ENCODE results near the gene BEND5.
A peak's percentile ranks its signal among the peaks of the same experiment; 100 is the strongest.

The BEND5 gene

DNA sequence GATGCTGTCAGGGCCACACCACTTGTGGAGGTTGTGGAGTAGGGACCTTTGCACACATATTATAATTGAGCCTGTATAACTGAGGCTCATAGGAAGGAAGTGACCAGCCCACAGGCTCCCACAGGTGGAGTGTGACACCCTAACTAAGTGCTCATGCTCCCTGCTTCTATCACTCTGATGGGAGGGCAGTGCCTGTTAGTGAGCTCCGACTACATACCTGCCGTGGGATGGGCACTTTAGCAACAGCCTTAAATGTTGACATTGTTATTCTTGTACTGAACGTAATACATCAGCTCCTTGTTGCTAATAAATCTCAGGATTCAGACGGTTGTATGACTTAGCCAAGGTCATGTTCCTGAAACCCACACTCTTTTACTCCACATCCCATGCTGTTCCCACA, 58.0 kb downstream of the BEND5 start:
- no peak for DNase-seq (ENCODE audit: low read depth in 2 of 2)

DNA sequence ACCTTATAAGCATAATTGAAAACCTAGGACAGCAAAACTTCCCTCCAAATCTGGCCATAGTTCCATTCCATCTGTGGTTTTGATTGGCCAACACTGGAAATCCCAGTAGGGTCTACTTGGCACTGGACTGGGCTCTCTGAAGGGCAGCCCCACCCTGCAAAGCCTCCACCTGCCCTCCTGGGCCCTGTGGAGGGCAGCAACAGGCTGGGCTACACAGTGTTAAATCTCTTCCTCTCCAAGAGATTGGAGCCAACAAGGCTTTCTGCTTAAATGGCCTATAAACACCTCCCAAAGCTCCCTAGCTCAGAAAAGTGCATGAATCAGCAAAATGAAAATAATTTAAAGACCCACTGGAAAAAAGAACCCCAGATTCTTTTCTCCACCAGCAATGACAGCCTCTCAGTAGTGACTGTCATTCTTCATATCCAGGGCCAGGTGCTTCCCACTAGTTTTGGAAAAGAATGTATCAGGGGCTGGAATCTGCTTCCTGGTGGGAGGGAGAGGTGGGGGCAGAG, 58.5 kb downstream of the BEND5 start:
- no peak for DNase-seq (ENCODE audit: low read depth in 2 of 2)

DNA sequence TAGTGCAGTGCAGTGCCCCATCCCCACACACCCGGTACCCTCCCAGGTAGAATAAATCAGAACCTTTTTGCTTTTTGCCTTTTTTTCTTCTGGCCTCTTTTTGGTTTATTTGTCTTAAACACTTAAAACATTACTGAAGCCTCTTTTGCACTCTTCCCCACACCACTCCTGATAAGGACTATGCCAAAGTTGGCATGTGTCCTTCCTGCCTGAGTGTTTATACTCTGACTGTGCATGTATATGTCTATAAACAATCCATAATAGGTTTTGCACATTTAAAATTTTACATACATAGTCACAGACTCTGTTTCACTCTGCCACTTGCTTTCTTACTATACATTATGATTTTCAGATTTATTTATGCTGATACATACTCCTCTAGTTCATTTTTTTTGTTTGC, 59.6 kb downstream of the BEND5 start:
- DNase-seq (ENCODE audit: low read depth in 2 of 2): no peak

DNA sequence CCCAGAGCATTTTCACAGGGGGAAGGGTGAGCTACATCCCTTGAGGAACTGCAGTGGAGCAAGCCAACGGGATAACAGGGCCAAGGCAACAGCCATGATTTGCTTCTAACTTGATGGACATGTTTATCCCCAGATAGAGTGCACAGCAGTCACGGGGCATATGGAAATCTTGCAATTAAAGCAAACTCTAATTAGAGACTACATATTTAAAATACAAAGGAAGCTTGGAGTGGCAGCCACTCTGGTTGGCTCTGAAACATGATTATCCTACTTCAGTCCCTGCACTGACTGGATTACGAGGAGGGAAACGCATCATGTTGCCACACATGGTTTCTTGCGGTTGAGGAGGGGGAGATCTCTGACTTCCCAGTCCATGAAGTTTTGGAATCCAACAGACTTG, 60.8 kb downstream of the BEND5 start:
- no peak for DNase-seq (ENCODE audit: low read depth in 2 of 2)

DNA sequence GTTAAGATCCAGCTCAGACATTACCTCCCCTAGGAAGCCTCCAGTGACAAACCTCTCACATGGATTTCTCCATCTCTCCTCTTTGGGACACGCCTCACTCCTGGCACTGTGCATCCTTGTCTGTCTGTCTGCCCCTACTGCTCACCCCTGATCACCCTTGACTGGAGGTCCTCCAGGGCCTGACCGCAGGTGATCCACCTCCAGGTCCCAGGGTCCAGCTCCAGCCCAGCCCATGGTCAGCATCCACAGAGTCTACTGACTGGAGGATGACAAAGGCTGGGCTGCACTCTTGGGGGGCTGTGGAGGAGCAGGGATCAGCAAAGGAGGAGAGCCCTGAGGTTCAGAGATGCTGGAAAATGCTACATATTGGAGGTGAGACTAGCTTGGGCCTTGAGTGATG, 65.8 kb downstream of the BEND5 start:
- DNase-seq (ENCODE audit: low read depth in 2 of 2): no peak

DNA sequence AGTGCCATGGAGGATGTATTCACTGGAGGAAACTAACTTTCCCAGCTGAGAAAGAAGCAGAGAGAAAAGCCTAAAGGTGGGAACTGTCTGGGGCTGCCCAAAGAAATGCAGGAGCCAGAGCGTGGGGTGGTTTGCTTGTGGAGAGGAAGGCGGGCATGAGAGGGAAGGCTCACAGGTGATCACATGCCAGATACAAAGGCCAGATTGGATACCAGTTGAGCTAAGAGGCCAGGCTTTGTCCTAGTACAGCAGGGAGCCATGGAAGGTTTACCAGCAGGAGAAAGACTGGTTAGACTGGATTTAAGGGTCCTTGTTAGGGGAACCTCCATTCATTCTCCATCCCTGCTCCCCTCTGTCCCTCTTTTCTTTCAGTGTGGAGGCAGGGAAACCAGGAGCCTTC, 66.4 kb downstream of the BEND5 start:
- no peak for DNase-seq (ENCODE audit: low read depth in 2 of 2)

DNA sequence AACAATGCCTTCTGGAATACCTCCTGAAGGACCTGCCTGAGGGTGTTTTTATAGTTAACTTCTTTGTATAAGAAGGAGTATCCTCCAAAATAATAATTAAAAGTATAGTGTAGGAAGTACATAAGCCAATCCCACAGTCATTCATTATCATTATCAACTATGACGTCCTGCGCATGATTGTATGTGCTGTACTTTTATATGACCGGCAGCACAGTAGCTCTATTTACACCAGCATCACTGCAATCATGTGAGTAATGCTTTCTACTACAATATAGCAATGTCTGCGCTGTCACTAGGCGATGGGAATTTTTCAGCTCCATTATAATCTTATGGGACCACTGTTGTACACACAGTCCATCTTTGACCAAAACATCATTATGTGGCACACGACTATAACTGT, 72.0 kb downstream of the BEND5 start:
- no peak for DNase-seq (ENCODE audit: low read depth in 2 of 2)

DNA sequence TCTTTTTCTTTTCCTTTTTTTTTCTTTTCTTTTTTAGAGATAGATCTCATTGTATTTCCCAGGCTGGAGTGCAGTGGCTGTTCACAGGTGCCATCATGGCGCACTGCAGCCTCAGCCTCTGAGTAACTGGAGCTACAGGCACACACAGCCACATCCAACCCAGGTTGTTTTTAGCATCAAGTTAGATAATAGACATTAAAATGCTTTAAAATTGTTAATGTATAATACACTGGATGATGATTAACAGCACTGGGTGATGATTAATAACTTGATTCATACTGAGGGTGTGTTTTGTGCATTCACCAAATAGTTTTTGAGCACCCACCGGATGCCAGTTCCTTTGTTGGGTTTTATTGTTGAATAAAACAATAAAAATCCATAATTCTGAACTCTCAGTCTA, 75.2 kb downstream of the BEND5 start:
- no peak for DNase-seq (ENCODE audit: low read depth in 2 of 2)

DNA sequence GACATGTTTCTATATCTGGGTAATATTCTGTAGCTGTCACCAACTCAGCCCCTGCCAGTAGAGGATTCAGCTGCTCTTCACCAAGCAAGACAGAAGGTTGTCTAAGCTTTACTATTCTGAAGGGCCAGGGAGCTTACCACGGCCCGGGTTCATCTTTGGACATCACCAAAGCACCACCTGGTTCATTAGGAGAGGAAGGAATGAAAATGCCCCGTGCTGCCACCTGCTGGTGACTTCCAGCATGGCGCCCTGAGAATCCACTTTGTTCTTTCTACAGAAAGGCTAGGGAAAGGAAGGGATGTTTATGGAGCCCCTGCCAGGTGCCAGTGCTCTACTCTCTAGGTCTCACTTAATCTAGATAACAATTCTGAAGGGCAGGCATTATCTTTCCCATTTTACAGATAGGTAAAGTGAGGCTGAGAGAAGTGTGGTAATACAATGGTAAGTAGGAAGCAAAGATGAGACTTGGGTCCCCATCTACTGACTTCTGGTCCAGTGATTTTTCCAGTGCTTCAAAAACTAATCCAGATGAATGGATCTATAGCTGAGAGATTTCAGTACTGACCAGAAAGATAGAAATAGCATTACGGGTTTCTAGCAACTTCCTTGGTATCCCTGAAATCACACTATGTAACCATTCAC, 79.5 kb downstream of the BEND5 start:
- DNase-seq (ENCODE audit: low read depth in 2 of 2): peak; percentile 40 to 61

DNA sequence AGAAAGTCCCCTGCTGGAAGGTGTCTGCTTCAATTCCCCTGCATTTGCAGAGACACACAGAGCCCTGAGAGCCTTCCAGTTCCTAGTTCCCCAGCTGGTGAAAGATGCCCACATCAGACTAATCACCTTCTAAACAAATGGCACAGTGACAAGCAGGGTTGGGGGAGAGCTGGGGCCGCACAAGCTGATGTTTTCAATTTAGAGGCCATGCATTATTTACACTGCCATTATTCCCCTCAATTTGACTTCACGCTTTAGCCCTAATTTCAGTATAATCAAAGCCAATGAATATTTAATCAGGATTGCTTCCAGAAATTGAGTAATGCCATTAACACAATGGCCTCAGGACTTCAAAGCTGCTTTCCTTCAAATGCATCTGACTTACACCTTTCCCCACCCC, 81.5 kb downstream of the BEND5 start:
- DNase-seq (ENCODE audit: low read depth in 2 of 2): no peak

DNA sequence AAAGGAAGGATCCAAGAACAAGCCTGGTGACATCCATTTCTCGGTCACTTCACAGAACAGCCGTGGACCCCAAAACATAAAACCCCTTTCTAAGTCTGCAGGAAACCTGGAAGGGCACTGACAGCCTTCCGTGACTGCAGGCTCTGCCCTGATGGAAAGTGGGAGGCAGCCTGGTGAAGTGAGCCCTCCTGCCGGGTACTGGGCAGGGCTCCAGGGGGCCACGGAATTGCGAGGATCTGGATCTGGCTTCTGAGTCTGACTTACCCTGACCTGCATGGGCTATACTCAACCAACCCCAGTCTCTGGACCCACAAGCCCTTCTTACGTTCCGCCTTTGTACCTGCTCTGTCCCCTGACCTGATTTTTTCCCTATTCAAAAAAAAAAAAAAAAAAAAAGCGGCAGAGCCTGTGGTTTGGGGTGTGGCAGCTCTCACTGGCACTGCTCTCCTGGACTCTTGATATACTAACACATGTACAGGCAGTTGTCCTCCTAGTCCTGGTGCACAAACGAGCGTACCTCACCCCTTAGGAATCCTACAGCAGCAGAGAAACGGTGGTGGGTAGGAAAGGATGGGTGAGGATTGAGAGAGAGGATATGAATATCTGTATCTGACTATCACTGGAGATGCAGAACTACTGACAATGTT, 82.9 kb downstream of the BEND5 start:
- DNase-seq (ENCODE audit: low read depth in 2 of 2): no peak

DNA sequence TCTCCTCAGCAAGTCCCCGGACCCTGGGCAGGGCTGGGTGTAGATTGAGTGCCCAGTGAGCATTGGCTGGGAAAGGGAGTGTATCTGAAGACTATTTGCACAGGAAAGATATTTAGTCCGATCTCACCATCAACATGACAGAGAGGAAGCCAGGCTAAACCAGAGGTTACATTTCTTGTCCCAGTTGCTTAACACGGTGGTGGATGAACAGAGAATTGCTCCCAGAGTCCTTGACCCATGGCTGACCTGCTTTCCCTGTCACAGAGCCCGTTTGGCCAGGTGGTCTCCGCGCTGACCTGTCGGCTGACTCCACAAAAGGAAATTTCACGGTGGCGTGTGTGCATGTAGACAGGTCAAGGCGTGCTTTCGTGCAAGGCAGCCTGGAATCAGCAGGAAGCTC, 83.5 kb downstream of the BEND5 start:
- DNase-seq (ENCODE audit: low read depth in 2 of 2): no peak

DNA sequence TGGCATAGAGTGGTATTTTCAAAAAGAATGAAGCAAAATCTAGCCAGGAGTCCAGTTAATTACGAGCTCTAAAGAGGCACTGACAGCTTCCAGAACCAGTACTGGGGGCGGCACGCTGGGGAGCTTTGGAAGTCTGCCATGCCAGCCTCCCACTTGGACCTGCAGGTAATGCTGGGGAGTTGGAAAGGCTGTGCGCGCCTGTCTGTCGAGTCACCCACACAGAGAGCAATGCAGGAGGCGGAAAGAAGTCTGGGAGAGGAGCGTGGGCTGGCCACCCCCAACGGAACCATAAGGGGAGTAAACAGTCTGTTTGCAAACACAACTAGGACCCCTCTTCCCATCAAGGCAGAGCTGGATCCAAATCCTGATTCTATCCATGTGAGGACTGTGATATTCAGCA, 84.5 kb downstream of the BEND5 start:
- no peak for DNase-seq (ENCODE audit: low read depth in 2 of 2)

DNA sequence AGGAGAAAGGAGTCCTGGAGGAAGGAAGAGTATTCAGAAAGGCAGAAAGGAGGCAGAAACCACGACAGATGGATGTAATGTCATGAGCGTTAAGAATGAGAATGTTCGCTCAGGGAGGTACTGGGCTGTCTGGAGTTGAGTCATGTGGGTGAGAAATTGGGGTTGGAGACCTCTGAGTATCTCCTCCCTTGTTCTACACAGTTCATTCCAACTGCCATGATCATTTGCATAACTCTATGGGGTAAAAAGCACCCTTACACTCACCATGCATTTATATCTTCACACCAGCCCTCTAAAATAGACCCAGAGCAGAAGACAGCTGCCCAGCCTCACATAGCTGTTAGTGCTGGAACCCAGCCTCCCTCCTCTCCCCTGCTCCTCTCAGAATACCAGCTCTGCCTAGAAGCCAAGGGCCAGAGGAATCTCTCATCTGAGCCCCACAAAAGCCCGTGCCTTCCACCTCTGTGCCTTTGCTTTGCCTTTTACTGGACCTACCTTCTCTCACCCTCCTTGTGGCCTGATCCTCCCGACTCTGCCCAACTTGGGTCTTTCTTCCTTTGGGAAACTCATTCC, 85.2 kb downstream of the BEND5 start:
- no peak for DNase-seq (ENCODE audit: low read depth in 2 of 2)

DNA sequence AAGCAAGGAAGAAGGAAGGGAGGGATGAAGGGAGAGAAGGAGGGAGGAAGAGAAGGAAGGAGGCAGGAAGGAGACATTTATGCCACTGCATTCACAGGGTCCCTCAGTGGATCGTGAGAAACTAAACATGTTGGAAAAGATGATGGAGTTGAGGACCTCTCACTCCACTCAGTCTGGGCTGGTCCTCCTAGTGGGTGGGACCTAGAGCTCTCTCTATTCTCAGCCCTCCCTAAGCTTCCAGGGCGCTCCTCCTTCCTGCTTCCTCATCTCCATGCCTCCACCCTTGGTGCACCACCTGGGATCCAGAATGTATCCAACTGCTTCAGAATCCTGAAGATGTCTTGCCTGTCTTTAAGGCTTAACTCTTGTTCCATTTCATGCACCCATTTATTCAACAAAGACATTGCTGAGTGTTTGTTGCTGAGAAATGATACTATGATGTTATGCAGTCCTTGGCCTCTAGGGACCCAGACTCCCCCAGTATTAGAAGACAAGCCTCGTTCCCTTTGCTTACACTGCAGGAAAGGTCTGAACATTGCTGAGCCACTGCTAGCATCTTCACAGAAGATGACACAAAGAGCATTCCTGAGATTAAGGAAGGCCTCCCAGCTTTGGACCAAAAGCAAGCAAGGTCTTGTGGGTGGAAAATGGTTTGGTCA, 88.5 kb downstream of the BEND5 start:
- DNase-seq (ENCODE audit: low read depth in 2 of 2): no peak

DNA sequence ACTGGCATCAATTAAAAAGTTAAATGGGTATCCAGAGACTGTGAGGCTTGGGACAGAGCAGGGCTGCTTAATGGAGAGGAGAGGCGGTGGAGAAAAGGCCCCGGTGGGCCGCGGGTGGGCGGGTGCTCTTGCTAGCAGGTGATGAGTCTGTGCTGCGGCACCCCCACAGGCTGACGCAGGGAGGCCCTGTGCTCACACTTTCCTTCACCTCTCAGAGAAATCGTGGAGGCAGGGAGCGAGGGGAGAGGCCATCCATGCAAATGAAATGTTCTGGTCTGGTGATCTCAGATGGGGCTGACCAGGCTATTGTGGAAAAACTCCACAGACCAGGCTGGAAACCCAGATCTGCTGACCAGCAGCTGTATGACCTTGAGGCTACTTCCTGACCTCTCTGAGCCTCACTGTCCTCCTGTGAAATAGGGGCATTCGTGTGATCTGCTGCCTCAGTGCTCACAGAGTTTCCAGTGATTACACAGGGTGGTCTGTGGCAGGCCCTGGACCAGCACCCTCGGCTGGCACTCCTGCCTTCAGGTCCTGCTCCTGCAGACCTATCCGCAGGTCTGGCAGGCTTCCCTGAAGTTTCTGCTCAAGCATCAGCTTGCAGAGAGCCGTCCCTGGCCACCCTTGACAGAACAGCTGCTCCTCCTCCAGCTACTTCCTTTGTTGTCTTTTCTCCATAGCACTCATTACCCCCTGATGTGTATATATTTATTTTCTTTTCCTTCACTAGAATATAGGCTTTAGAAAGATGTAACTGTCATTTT, 89.2 kb downstream of the BEND5 start:
- DNase-seq (ENCODE audit: low read depth in 2 of 2): no peak

DNA sequence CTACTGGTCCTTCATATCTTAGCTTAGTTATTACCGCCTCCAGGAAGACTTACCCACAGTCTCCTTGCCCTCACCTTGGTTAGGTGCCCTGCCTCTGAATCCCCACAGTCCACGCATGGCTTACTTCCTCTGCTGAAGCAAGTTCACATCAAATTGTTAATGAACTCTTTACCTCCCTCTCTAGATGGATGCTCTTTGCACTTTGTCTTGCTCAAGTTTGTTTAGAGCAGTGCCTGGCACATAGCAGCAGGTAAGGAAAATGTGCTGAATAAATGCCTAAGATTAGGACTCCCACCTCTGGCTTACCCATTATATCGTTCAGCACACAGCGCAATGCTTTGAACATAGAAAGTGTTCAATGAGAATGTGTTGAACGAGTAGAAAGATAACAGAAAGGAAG, 90.5 kb downstream of the BEND5 start:
- no peak for DNase-seq (ENCODE audit: low read depth in 2 of 2)

DNA sequence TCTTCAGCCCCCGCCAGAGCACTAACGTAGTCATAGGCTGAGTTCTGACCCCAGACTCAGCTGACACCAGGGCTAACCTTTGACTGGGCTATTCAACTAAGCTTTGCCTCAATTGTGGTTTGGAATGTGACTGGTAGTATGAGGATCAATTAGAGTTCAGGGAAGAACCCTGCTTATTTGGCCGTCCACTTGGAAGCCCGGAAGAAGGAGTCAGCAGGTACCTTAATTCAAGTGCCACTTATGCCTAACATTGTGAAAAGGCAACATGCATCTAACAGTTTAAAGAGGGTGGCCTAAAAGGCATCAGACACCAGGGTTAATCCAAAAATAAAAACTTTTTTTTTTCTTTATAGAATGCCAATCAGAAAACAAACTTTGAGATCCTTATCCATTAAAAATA, 92.3 kb downstream of the BEND5 start:
- DNase-seq (ENCODE audit: low read depth in 2 of 2): no peak

DNA sequence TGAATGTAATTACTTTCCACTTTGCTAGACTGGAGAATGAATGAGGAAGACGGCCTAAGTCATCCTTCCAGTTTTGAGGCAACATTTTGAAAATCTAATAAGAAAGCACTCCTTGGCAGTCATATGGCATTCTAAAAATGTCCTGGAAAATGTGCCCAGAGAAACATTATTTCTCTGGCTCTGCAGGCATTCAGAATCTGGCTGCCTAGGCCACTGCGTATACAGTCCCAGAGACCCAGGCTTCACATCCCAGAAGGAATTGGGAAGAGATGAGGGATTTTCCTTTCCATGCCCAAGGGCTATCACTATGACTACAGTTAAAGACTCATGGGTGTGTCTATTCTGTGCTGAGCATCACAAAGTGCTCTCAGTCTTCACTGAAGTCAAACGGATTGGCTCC, 92.9 kb downstream of the BEND5 start:
- DNase-seq (ENCODE audit: low read depth in 2 of 2): no peak

DNA sequence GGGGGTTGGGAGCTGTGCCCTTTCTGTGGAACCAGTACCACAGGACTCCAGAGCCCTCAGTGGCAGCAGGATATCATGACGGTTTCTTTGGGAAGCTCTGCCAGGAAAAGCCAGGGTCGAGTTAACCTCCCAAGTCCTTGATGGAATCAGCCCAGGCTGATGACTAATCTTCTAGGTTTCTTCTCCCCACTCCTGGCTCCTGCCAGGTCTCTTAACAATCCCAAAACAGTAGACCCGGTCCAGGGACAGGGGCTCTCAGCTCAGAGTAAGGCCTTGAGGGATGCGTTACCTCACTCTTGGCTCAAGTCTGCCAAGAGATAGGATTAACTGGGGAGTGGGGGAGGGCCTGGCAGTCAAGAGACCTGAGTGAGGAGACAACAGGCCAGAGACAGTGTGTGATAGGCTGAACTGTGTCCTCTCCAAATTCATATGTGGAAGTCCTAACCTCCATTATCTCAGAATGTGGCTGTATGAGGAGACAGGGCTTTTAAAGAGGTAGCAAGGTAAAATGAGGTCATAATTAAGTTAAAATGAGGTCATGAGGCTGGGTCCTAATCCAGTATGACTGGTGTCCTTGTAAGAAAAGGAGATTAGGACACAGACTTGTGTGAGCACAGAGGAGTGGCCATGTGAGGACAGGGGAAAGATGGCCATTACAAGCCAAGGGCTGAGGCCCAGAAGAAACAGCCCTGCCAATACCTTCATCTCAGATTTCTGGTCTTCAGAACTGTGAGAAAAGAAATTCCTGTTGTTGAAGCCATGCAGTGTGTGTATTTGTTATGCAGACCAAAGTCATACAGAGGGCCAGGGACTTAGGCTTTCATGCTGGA, 95.0 kb downstream of the BEND5 start:
- no peak for DNase-seq (ENCODE audit: low read depth in 2 of 2)

DNA sequence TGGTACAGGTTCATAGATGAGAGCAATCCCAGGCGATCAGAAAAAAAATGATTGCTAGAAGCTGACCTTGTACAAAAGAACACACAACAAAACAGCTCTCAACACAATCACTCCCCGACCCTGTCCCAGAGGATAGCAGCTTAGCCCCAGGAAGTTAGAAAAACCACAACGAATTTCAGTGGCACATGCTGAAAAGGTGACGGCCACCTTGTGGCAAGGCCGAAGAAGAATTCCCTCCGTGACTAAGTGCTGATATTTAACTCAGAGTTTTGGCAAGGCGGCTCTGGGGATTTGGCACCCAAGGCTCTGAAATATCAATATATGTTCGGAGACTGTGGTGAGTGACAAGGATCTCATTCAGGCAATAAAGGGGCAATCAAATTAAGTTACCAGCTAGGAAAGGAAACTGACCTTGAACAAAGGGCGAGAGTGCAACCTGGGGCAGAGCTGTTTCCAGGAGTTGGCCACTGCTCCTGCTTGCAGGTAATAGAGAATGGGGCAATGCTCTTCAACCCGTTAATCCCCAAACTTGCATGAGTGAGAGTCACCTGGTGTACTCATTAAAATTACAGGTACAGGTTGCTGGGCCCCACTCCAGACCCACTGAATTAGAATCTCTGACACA, 96.2 kb downstream of the BEND5 start:
- DNase-seq (ENCODE audit: low read depth in 2 of 2): no peak
